Stimulated activated CD8-positive, alpha-beta memory T cell treated with anti-CD3 and anti-CD28 coated beads, Interleukin-7, amount 100 ng/mL, for 24 hours (primary cell): ENCODE measurements around the gene CEND1.

Source experiments
- DNase-seq: peaks from one replicate; pipeline ENCODE4 v3.0.0-alpha.2; 2020; ENCODE audit warnings: low read depth

Gene CEND1

DNA sequence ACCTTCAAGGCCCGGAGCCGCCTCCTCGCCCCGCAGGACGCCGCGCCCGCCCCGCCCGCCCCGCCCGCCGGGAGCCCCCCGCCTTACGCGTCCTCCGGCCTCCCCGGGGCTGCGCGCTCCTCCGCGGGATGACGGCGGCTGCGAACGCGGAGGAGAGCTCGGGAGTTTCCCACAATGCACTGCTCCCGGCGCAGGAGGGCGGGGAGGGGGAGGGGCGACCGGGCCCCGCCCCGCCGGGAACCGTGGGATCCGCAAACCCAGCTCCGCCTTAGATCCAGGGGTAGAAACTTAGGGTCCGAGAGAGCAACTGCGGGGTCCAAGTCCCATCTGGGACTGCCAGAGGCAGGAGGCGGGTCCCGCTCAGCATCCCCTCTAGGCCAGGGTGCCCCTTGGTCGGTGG, at the start of gene CEND1:
Gene CEND1, minus strand, starts transcription at position 148 of the 400 bp plus-strand sequence. CDS start 1,514 bp downstream, outside the sequence.
- no peak for DNase-seq

DNA sequence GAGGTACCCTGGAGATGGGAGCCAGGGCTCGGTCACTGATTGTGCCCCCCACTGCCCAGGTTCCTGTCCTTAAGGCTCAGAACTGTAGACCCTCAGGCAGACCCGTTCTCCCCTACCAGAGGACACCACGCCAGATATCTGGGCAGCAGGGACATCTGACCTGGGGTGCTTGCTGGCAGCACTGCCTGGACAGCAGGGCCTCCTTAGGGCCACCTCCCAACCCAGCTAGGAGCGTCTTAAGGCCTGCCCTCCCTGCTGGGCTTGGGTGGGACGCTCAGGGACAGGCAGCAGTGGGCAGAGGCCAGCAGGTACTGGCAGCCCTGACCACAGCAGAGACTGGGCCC, 49.4 kb upstream of the CEND1 start:
- no peak for DNase-seq

DNA sequence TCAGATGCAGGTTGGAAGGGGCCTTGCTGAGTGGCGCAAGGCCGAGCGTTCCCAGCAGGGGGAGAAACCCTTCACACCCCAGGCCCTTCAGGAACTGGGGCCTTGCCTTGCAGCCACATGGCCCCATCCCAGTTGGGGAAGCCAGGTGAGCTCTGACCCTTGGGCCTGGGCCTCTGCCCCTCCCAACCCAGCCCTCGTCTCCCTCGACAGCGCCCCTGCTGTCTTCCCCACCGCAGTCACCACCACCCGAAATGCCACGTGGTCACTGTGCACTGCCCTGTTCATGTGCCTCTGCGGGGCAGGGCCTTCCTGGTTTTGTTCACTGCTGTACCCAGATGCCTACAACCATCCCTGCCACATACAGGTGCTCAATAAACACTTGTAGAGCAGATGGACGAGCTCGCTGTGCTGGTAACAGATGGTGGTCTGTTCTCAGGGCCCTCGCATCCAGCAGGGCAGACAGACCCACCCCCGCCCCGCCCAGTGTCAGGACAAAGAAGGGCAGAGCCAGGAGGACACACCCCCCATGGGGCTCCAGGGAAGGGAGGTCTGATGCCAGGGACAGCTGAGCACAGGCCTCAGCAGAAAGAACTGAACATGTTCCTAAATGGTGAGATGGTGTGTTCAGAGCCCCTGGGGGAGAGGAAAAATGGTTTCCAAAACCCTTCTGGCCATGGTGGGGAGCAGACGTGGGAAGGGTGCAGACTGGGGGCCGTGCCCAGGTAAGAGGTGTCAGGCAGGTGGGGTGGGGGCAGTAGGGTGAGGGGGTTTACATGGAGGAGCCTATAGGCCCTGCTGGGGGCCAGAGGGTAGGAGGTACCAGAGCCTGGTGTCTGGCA, 48.8 kb upstream of the CEND1 start:
- DNase-seq: no peak

DNA sequence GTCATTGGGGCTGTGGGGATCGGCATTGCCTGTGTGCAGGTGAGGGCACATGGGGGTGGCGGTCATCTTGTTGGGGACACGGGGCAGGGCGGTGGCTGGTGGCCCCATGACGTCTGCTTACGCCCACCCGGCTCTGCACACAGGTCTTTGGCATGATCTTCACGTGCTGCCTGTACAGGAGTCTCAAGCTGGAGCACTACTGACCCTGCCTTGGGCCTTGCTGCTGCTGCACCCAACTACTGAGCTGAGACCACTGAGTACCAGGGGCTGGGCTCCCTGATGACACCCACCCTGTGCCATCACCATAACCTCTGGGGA, 48.1 kb upstream of the CEND1 start:
- DNase-seq: no peak

DNA sequence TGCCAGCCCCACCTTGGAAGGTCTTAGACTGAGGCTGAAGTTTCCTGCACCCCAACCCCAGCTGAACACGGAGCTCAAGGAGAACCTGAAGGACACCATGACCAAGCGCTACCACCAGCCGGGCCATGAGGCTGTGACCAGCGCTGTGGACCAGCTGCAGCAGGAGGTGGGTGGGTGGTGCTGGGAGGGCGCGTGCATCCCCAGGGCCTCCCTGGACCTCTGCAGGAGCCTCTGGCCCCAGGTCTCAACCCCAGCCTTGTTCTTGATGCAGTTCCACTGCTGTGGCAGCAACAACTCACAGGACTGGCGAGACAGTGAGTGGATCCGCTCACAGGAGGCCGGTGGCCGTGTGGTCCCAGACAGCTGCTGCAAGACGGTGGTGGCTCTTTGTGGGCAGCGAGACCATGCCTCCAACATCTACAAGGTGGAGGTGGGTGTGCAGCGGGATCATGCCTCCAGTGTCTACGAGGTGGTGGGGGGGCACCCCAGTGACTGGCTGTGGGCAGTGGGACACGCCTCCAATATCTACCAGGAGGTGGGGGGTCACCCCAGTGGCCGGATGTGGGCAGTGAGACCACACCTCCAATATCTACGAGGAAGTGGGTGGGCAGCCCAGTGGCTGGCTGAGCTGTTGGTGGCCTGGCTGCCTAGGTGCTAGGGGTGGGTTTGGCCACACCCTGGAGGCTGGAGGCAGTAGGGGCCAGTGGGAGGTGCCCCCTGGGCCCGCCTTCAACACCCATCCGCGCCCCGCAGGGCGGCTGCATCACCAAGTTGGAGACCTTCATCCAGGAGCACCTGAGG, 47.5 kb upstream of the CEND1 start:
- DNase-seq: no peak

DNA sequence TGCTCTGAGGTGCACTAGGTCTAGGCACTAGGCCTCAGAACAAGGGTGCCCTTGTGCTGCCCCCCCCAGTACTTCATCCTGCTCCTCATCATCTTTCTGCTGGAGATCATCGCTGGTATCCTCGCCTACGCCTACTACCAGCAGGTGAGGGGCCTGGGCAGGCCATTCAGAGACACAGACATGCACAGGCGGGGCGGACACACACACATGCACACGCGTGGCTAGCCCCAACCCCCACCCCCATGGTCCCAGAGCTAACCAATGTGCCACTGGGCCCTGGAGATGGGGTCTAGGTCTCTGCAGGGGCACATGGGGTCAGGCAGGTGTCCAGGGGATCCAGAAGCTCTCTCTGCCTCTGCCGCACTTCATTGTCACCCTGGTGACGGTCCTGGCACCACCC, 46.8 kb upstream of the CEND1 start:
- no peak for DNase-seq

DNA sequence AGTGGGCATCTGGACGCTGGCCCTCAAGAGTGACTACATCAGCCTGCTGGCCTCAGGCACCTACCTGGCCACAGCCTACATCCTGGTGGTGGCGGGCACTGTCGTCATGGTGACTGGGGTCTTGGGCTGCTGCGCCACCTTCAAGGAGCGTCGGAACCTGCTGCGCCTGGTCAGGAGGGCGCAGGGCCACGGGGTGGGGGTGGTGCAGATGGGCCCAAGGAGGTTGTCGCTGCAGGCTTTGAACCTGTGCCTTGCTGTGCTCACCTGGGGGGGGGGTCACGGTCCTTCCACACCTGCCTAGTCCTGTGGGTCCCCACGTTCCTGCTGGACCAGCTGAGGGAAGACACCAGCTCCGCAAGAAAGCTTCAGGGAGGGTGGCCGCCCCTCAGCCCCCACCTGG, 46.4 kb upstream of the CEND1 start:
- no peak for DNase-seq

DNA sequence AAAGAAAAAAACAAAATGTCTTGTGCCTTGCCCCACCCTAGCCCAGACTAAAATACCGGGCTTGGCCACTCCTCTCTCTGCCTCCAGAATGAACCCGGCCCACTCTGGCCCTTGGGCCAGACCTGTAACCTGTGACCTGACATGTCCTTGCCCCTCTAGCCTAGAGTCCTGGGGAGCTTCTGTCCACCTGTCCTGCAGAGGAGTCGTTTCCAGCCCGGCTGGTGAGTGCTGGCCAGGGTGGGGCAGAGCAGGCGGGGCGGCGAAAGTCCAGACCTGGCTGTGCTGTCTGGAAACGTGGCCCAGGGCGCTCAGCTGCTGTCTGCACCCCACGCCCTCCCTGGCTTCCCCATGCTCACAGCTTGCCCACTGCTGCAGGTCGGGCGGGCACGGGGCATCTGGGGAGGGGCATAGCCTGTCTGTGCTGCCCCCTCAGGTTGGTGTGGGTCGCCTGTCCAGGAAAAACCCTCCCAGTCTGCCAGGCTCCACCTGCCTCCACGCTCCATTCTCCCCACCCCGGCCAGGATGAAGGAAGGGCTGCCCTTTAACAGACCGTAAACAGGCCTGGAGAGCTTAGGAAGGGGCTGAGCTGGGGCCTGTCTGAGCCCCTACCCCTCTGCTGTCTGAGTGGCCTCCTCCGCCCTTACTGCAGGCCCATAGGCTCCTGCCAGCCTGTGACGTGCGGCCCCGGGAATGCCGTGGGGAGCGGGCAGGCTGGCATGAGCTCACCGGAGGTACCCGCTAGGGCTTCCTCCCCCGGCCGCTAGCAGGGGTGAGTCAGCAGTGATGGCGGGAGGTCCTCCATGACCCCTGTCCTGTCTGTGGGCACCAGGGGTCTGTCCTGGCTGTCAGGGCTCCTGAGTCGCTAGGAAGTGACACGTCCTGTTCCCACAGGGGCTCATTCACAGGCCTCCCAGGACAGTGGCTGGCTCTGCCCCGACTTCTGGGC, 44.8 kb upstream of the CEND1 start:
- DNase-seq: no peak

DNA sequence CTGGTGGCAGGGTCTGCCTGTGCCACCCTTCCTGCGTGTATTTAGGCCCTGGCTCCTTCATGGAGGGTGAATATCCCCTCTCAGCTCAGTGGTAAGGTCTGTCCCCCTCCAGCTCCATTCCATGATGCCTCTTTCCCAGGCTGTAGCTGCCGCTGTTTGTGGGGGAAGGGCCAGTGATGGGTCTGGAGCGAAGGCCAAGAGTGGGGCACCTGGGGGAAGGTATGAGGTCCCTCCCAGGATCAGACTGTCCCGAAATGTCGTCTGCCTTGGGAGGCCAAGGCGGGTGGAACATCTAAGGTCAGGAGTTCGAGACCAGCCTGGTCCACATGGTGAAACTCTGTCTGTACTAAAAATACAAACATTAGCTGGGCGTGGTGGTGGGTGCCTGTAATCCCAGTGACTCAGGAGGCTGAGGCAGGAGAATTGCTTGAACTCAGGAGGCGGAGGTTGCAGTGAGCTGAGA, 44.0 kb upstream of the CEND1 start:
- no peak for DNase-seq

DNA sequence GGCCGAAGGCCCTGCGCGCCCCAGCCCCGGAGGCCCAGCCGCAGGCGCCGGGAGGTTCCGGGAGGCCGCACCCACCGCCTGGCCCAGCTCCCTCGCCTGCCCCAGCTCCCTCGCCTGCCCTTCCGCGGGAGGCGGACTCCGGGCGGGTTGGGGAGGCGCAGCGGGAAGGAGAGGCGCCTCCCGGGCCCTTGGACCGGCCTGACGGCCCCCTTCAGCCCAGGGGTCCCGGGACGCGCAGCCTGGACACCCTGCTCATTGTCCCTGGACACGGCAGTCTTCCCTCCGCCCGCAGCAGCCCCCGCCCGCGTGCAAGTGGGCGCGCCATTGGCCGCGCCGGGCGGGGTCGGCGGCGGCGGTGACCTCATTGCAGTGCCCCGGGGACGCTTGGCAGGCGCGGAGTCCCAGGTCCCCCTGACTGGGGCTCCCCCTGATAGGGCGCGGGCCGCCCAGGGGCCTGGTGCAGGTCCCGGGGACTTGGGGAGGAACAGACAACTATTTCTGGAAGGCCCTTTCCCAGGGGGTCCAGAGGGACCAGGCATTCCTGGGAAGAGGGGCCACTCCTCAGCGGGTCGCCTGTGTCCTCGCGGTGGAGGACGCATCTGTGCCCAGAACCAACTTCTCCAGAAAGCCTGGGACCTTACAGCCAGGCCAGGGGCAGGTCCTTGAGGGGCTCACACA, 43.4 kb upstream of the CEND1 start:
- DNase-seq: no peak

DNA sequence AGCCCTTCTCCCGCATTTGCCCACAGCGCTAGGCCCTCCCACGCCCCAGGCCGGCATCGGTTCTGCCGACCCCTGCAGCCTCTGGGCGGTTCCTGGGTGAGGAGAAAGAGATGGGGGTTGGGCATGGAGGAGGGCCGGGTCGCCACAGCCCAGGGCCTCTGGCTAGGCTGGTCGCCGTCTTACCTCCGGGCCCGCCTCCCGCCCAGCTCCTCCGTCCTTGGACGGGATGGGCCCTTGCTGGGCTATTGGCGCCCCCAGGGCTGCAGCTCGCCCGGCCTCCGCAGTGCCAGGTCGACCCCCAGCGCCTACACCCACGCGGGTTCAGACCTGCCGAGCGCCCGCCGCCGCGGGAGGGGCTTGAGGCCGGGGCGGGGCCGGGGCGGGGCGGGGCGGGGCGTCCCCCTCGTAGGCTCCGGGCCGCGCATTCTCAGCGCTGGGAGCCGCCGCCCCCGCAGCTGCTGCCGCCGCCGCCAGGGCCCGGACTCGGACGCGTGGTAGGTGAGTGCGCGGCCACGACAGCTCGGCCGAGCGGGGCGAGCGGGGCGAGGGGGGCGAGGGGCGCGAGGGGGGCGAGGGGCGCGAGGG, 42.7 kb upstream of the CEND1 start, which contains the start of gene CD151:
Gene CD151, plus strand, starts transcription at position 424 of the 585 bp plus-strand sequence. CDS start 3,118 bp downstream, outside the sequence.
- no peak for DNase-seq

DNA sequence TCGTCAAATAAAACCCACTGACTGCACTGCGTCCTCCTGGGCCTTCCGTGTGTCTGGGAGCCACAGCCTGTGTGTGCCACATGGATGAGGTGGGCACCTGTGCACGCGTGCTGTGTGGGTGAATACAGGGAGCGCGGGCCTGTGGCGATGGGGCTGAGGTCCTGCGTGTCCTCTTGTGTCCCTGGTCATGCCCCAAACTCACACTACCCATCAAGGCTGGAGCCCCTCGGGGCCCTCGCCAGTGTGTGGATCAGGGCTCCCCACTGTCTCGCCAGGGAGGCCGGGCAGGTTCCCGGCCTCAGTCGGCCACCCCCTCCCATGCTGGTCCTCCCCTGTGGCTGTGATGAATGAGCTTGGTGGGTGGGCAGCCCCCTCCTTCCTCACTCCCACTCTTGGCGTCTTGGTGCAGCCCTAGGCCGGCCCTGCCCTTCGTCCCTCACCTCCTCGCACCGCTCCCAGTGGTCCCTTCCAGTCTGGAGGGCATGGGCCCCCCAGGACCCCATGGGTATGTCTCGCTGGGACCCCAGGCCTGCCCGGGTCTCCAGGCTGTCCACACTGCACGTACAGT, 42.2 kb upstream of the CEND1 start:
- DNase-seq: no peak

DNA sequence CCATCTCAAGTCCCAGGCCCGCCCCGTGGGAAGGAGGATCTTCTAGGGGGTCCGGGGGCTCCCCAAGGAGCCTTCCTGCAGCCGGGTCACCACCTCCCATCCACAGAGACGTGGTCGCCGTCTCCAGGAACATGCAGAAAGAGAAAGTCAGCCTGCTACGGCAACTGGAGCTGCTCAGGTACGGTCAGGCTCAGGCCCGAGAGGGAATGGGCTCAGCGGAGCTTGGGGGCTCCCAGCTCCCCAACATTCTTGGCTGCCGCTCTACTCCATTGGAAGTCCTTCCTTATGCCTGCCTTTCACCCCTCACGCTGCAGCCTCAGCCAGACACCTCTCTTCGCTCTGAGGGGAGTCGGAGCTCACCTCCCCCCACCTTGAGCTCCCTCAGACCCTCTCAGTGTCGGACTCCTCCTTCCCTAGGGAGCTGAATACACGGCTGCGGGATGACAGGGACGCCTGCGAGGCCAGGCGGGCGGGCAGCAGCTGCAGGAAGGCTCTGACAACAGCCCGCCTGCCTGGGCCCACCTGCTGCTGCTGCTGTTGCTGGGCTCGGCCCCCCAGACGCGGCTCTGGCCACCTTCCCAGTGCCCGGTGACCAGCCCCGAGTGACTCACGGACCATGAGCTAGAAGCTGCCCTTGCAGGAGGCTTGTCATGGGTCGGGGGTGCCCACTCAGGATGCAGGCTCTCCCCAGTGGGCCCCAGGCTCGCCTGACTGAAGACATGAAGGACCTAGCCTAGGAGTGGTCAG, 41.4 kb upstream of the CEND1 start:
- no peak for DNase-seq

DNA sequence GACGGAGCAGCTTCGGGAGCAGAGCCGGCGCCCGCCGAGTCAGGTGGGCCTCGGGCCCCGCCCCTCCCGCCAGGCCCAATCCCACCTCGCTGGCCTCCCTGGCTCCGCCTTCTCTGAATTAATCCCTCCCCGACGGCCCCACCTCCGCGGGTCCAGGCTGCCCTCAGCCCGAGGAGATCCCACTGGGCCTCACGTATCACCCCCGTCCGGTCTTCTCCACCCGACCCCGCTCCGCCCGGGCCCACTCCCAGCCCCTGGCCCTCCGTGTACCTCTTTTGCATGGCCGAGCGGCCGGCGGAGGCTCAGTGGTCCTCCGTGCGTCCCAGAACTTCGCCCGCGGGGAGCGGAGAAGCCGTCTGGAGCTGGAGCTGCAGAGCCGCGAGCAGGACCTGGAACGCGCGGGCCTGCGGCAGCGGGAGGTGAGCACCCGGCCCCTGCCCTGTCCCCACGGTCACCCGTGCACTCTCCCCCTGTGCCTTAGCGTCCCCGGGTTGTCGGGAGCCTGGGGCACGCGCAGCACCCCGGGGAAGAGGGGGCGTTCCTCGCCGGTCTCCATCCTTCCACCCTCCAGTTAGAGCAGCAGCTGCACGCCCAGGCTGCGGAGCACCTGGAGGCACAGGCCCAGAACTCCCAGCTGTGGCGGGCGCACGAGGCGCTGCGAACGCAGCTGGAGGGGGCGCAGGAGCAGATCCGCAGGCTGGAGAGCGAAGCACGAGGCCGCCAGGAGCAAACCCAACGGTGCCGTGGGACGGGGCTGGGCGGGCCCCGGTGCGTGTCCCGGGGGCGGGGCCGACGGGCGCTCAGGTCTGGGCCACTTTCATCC, 40.6 kb upstream of the CEND1 start:
- no peak for DNase-seq

DNA sequence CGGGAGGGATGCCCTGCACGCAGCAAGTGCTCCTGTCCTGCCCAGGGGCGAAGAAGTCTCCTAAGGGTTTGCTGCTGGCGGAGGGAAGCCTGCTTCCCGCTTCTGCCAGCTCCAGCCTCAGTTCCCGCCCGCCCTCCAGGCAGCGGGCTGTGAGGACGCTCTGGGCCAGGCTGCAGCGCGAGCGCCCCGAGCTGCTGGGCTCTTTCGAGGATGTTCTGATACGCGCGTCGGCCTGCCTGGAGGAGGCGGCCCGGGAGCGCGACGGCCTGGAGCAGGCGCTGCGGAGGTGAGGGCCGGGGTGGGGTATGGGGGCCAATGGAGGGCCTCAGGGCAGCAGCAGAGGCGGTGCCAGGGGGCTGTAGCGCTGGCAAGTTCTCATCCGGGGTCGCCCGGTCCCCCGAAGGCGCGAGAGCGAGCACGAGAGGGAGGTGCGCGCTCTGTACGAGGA, 40.0 kb upstream of the CEND1 start:
- DNase-seq: no peak

DNA sequence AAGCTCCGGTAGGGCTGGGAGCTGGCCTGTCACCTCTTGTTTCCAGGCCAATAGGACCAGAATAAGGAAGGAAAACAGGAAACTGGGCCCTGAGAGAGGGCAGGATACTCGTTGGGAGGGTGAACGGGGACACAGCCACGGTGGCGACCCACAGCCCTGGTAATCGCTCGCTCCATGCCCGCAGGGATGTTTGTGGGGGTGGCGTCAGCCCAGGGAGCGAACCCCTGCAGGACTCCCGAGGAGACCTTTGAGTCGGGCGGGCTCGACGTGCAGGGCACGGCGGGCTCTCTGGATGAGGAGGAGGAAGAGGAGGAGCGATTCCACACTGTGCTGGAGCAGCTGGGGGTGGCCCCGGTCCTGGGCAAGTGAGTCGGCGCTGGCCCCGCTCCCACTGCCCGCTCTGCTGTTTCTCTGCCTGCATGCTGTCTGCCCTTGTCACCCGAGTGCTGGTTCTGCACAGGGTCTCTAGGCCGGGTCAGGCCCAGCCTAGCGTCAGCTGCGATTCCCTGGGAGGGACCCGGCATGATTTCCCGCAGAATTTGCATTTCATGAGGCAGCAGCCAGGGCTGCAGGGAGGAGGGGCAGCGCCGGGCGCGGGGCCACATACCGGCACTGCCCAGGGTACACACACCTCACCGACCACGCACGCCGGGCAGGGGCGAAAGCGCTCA, 39.4 kb upstream of the CEND1 start:
- DNase-seq: no peak

DNA sequence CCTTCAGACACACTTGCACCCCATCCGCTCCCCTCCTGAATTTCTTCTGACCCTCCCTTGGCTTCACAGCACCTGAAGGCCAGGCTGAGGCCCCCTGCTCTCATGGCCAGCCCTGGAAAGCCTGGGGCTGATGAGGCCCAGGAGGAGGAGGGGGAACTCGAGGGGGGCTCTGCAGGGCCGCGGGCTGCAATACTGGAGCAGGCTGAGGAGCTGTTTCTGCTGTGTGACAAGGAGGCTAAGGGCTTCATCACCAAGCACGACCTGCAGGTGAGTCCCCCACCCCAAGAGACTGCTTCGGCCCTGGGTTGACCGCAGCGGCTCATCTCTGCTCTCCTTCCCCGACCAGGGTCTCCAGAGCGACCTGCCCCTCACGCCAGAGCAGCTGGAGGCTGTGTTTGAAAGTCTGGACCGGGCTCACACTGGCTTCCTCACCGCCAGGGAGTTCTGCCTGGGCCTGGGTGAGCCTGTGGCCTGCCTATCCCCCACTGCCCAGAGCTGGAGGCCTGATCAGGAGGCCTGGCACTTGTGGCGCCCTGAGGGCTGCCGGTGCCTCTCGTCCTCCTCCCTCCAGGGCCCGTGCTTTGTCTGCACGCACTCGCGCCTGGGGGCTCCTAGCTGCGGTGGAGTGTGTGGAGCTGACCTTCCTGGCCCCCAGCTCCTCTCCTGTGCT, 38.8 kb upstream of the CEND1 start:
- DNase-seq: no peak

DNA sequence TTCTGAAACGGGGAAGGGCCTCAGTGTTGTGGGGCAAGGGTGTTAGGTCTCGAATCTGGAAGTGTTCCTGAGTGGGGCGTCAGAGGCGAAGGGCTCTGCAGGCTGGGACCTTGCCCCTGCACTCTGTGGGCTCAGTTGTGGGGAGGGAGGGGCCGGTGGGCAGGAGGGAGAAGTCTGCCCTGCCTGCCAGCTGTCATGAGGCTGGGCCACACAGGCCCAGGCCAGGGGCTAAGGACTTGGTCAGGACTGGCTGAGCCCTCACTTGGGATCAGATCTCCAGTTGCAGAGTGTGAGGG, 38.0 kb upstream of the CEND1 start, which contains the start of gene CRACR2B:
Gene CRACR2B, plus strand, starts transcription at position 23 of the 296 bp plus-strand sequence. CDS start 689 bp downstream, outside the sequence.
- DNase-seq: no peak
